T-helper 2 cell treated with Interferon-gamma antibody and Interleukin-4, amounts not matched to agents 5 μg/mL and 100 μg/mL, for 36 hours (primary cell): Measurements from ENCODE around the gene SNRNP25.
A peak's percentile ranks its signal among the peaks of the same experiment; 100 is the strongest.

Experiments used
- DNase-seq: peaks from one replicate; pipeline ENCODE4 v3.0.0; 2021; ENCODE audit warnings: low spot score
- H3K27ac Mint-ChIP-seq: one replicate; pipeline ENCODE4 v1.8.0; 2021; ENCODE audit warnings: mild to moderate bottlenecking, mixed read lengths
- H3K27me3 Mint-ChIP-seq: one replicate; pipeline ENCODE4 v1.8.0; 2021; ENCODE audit warnings: low read depth, mixed read lengths
- H3K36me3 Mint-ChIP-seq: one replicate; pipeline ENCODE4 v1.8.0; 2021; ENCODE audit warnings: low read depth, mixed read lengths
- H3K4me1 Mint-ChIP-seq: one replicate; pipeline ENCODE4 v1.8.0; 2021; ENCODE audit warnings: low read depth, mixed read lengths
- H3K4me3 Mint-ChIP-seq: one replicate; pipeline ENCODE4 v1.8.0; 2022; ENCODE audit warnings: mild to moderate bottlenecking, moderate library complexity, mixed read lengths
- H3K9me3 Mint-ChIP-seq: one replicate; pipeline ENCODE4 v1.8.0; 2021; ENCODE audit warnings: mixed read lengths

SNRNP25 gene

DNA sequence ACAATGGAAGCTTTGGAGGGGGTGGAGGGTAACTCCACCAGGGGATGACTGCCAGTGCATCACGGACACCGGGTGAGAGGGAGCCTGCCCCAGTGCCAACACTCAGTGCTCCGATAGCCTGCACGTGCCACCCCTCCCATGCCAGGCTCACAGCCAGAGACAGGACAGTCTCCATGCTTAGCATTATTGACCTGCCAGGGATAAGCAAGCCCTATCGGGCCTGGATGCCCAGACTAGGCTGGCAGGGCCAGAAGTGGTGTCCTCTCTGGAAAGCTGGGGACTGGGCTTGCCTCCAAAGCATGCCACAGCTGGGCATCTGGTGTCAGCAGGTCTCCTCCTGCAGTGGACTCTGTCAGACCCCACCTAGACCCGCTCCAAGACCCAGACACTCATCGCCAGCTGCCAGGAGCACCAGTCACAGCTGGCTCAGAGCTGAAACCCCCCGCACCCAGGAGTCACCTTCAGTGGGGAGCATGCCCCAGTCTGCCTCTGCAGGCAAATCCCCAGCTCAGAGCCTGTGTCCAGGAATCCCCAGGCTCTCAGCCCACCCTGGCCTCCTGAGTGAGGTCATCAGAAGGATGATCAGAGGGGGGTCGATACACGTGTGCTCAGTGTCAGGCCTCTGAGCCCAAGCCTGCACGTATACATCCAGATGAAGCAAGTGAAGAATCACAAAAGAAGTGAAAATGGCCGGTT is 20.6 kb downstream of the SNRNP25 start:
- H3K27me3 Mint-ChIP-seq, result peaks cover 40% of the 10 kb centered on the region
- no peak for DNase-seq

DNA sequence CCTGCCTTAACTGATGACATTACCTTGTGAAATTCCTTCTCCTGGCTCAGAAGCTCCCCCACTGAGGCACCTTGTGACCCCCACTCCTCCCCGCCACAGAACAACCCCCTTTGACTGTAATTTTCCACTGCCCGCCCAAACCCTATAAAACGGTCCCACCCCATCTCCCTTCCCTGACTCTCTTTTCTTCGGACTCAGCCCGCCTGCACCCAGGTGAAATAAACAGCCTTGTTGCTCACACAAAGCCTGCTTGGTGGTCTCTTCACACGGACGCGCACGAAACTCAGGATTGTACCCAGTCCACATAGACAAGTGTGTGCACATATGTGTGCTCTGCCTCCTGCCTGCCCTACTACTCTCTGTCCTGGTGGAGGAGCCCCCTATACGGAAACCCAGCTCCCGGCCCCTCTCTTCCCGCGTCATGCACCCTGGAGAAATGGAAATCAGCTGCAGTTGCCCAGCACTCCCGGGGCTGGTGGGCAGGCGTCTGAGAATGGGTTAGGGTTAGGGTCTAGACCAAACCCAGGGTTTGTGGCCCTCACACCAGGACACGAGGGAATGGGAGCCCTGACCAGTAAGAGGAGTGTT is 21.2 kb downstream of the SNRNP25 start:
- no peaks in the 10 kb centered on the region for H3K9me3 Mint-ChIP-seq
- peaks cover 4% of the 10 kb centered on the region for H3K36me3 Mint-ChIP-seq
- H3K27ac Mint-ChIP-seq, result no peak overlapping the region
- H3K4me3 Mint-ChIP-seq, result no peak overlapping the region
- H3K27me3 Mint-ChIP-seq, result peaks cover 37% of the 10 kb centered on the region
- H3K4me1 Mint-ChIP-seq, result peaks cover 19% of the 10 kb centered on the region
- DNase-seq, result no peak

More for the DNA sequence above, 20.6 kb downstream of the SNRNP25 start:
- Mint-ChIP-seq H3K27ac (no peak overlapping the region), H3K9me3 (no peaks in the 10 kb centered on the region), H3K4me3 (no peak overlapping the region), H3K36me3 (no peaks in the 10 kb centered on the region), H3K4me1 (peaks cover 19% of the 10 kb centered on the region)

DNA sequence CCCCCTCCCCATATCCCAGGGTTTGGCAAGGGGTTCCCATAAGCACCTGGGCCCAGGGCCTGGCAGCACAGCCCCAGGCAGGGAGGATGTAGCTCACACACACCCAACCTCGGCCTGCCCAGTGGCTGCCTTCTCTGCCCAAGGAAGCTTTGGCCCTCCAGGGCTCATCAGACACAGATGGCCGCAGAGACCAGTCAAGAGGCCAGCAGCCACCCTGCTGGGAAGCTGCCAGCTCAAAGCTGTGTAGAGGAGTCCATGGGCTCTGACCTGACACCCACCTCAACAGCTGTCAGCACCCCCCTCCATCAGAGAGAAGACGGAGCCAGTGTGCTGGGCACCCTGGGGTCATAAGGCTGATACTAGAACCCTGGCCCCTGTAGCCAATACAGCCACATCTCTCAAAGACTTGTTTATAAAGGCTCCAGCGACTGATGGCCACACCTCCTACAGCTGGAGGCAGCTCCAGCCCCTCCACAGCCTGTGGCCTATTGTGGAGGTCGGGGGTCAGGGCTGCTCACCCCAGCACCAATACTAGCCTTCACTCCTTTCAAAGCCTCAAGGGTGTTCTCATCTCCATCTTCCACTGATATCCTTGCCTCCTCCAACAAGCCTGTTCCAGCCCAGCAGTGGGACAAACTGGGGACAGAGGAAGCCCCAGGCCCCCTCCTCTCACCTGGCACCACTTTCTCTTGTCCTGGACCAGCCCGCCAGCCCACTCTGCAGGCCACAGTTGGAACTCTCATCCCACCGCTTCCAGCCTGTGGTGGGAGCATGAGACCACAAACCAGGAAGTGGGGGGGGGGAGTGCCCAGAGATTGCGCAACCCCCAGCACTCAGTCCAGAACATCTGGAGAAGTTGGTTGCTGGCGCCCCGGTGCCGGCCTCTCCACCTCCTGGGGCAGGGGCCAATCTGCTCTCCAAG is 22.2 kb downstream of the SNRNP25 start:
- Mint-ChIP-seq H3K27ac (no peak overlapping the region), H3K27me3 (peaks cover 28% of the 10 kb centered on the region)

DNA sequence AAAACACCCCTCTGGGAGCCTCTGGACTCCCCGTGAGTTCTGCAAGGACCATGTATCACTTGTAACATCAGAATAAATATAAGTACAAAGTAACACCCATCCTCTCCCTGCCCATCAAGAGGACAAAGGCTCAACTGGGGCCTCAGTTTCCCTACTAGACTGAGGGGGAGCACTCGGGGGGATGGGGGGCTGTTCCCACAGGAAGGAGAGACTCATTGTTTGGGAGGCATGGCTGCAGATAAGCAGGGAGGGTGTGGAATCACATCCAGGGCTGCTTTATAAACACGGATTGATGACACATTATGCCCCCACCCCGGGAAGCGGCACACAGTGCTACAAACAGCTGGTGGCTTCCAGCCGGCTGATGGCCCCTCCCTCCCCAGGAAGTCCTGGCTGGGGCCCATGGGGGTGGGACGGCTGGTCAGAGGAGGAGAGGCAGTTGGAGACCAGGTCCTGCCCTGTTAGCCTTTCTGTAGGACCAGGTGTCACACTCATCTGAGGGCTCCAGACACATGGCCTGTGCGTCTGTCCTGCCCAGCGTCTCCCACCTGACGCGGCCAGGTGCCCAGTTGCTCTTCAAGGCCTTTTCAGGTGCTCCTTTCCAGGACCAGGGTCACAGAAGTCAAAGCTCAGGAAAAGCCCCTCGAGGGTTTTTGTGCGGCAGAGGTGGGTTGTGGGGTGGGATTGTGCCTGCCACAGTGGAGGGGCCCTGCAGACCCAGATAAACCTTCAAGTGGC is 23.1 kb downstream of the SNRNP25 start:
- Mint-ChIP-seq H3K9me3 (no peaks in the 10 kb centered on the region), H3K27me3 (peaks cover 22% of the 10 kb centered on the region), H3K27ac (peak overlapping the region; percentile 68), H3K4me3 (peak overlapping the region; percentile 80), H3K4me1 (peaks cover 19% of the 10 kb centered on the region), H3K36me3 (peaks cover 8% of the 10 kb centered on the region)
- DNase-seq, result peak; percentile 12

More for the DNA sequence above, 22.2 kb downstream of the SNRNP25 start:
- Mint-ChIP-seq H3K4me3 (peak overlapping the region; percentile 80), H3K4me1 (peaks cover 19% of the 10 kb centered on the region), H3K9me3 (no peaks in the 10 kb centered on the region), H3K36me3 (peaks cover 8% of the 10 kb centered on the region)
- DNase-seq, result no peak

DNA sequence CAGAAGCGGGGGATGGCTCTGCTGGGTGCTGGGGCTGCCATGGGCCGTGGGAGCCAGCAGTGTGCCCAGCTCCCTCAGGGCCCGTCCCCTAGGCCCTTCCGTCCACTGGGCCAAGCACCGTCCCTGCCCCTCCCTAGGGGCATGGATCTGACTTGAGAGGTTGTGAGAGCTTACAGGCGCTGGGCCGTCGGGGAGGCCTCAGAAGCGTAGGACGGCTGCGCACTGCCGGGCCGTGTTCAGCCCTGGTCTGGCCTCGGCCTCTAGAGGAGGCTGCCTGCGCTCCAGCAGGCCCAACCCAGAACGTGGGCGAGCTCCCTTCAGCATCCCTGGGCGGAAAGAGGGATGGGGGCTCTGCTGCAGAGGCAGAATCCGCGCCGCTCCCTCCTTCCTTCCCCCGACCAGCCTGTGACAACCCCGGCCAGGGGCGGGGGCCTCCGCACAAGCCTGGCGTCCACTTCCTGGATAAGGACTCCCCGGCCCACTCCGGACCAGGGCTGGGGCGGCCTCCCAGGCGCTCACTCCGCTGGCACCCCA is 23.7 kb downstream of the SNRNP25 start:
- peak; percentile 44 for DNase-seq
- Mint-ChIP-seq H3K27ac (peak overlapping the region; percentile 65), H3K36me3 (peaks cover 8% of the 10 kb centered on the region), H3K9me3 (no peaks in the 10 kb centered on the region), H3K4me3 (peak overlapping the region; percentile 80), H3K4me1 (peaks cover 19% of the 10 kb centered on the region), H3K27me3 (peaks cover 22% of the 10 kb centered on the region)

DNA sequence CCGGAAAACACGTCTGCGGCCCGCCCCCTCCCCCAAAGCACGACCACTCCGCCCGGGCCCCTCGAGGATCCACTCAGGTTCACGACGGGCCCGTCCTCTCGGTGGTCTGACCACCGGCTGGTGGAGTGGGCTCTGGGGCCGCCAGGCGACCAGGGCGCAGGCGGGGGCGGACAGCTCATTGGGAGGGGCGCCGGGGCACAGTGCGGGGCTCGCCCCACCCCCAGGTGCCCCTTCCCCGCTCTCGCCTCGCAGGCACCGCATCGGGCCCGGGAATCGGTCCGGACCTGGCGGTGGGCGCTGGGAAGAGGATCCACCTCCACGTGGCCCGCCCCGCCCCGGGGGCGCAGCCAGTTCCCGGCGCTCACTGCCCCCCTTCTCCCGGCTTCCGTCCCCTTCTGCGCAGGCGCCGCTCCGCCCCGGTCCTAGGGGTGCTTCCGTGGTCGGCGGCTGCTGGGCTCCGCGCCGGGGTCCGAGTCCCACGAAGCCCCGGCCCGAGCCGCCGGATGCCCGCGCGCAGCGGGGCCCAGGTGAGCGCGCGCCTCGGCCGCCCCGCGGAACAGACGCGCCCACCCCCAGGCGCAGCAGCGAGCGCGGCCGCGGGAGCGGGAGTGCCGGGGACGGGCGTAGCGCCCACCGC is 24.3 kb downstream of the SNRNP25 start, which contains the start of gene MPG:
MPG (plus strand) TSS at position 419 of the 637 bp plus-strand sequence; CDS start at position 504, 85 bp downstream.
- peaks cover 17% of the 10 kb centered on the region for H3K4me1 Mint-ChIP-seq
- peaks cover 20% of the 10 kb centered on the region for H3K27me3 Mint-ChIP-seq
- peak; percentile 84 for DNase-seq
- H3K9me3 Mint-ChIP-seq, result no peaks in the 10 kb centered on the region
- H3K27ac Mint-ChIP-seq, result peak within 1 kb of the TSS; percentile 82
- peaks cover 8% of the 10 kb centered on the region for H3K36me3 Mint-ChIP-seq
- H3K4me3 Mint-ChIP-seq, result peak within 1 kb of the TSS; percentile 90

DNA sequence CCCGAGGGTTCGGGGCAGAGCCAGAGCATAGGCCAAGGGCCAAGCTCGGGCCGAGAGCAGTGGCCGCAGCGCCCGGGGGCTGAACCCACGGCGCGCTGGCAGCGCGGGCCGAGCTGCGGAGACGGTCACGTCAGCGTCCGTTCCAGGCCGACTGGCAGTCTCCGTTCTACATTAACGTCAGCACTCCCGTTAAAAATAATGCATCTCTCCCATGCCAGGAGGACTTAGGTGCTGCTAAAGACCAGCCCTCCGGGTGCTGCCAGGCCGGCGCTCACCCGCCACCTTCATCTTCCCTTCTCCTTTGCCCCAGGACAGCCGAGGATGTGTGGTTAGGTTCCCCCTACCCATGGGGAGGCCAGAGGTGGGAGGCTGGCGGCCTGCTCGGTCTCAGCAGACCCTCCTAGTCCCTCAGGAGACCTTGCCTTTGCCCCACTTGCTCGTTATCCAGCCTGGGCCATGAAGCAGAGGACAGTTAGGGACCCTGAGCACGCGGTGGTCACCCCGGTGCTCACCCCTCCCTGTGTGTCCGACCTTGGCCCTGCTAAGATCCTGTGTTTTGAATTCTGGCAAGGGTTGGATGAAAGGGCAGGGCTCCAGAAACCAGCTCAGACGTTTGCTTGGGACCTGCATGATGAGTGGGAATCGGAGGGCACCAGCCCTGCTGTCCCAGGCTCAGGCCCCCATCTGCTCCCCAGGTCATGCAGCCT is 25.0 kb downstream of the SNRNP25 start:
- Mint-ChIP-seq H3K27me3 (peaks cover 13% of the 10 kb centered on the region), H3K4me3 (peak overlapping the region; percentile 90), H3K36me3 (peaks cover 8% of the 10 kb centered on the region), H3K9me3 (no peaks in the 10 kb centered on the region), H3K4me1 (peaks cover 18% of the 10 kb centered on the region), H3K27ac (peak overlapping the region; percentile 82)
- no peak for DNase-seq

DNA sequence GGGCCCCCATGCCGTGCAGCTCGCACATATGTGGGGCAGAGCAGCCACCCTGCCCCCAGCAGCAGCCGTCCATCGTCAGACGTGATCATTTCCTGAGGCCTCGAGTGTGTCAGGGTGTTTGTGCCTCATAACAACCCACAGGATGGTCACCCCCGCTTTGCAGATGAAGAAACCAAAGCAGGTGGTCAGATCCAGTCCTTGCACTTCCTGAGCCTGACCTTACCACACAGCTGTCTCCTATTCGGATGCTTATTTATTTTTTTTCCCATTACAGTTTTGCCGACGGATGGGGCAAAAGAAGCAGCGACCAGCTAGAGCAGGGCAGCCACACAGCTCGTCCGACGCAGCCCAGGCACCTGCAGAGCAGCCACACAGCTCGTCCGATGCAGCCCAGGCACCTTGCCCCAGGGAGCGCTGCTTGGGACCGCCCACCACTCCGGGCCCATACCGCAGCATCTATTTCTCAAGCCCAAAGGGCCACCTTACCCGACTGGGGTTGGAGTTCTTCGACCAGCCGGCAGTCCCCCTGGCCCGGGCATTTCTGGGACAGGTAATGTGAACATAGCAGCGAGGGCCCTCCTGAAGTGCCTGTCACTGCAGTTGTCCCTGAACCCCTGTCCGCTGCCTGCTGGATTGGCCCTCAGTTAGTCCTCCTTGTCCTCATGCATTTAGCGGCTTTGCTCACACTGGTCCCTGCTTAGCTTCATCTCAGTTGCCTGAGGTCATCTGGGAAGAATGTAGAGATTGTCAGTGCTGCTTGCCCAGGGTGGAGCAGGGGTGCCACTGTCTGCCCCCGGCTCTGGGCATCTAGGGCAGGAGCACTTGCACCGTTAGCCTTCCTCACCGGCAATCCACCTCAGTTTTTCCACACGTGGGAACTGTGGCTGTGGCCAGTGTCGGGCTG is 25.8 kb downstream of the SNRNP25 start:
- H3K4me1 Mint-ChIP-seq, result peaks cover 24% of the 10 kb centered on the region
- no peaks in the 10 kb centered on the region for H3K9me3 Mint-ChIP-seq
- peaks cover 13% of the 10 kb centered on the region for H3K36me3 Mint-ChIP-seq
- peak overlapping the region; percentile 67 for H3K27ac Mint-ChIP-seq
- peak overlapping the region; percentile 90 for H3K4me3 Mint-ChIP-seq
- peaks cover 6% of the 10 kb centered on the region for H3K27me3 Mint-ChIP-seq
- DNase-seq, result no peak

DNA sequence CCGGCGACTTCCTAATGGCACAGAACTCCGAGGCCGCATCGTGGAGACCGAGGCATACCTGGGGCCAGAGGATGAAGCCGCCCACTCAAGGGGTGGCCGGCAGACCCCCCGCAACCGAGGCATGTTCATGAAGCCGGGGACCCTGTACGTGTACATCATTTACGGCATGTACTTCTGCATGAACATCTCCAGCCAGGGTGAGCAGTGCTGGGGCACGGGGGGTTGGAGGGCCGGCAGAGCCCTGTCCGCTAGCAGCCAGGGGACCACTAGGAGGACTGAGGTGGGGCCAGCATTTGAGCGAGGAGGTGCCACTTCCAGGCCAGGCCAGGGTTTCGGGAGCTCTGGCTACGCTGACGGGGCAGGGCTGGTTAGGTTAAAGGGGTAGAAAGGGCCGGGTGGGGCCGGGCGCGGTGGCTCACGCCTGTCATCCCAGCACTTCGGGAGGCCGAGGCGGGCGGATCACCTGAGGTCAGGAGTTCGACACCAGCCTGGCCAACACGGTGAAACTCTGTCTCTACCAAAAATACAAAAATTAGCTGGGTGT is 29.5 kb downstream of the SNRNP25 start:
- Mint-ChIP-seq H3K9me3 (no peaks in the 10 kb centered on the region), H3K4me1 (peaks cover 21% of the 10 kb centered on the region), H3K27ac (no peak overlapping the region), H3K36me3 (peaks cover 23% of the 10 kb centered on the region), H3K4me3 (no peak overlapping the region), H3K27me3 (no peaks in the 10 kb centered on the region)
- DNase-seq, result no peak

DNA sequence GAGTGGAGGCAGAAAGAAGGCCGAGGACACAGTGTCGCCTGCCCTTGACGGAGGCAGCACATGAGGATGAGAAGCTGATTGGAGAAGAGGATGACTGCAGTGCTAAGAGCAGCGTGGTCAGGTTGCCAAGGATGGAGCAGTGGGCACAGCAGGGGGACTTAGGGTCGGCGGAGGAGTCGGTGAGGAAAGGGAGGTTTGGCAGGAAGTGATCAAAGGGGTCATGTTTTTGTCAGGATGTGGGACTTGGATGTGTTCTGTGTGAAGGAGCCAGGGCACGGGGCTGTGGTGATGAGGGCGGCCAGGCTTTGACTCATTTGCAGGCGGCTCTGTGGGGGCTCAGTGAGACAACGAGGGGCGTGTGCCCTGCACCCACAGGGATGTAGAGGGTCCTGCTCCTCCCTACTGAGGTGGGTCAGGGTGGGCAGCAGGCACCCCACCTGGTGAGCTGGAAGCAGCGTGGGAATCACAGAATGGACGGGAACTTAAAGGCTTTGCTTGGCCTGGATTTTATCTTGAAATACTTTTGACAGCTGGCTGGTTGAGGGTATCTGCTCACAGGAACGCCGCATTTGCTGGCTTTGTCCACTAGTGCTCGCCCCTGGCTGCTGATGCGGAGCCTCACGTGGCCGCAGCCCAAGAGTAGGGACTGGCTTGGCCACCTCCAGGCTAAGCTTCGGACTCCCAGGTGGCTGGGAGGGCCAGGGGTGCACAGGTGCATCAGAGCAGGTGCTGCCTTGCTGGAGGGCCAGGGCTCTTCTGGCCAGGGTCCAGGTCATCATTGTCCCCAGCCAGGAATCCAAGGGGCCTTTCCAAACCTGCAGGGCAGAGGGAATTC is 30.4 kb downstream of the SNRNP25 start:
- no peak for DNase-seq
- Mint-ChIP-seq H3K27ac (peak overlapping the region; percentile 84), H3K36me3 (peaks cover 25% of the 10 kb centered on the region), H3K9me3 (no peaks in the 10 kb centered on the region), H3K4me1 (peaks cover 16% of the 10 kb centered on the region), H3K27me3 (no peaks in the 10 kb centered on the region), H3K4me3 (peak overlapping the region; percentile 18)
